Skeletal muscle satellite cell (primary cell): ENCODE results near the gene VMP1.
"Not testable (repeated sequence)": the region's sequence is repeated elsewhere in the genome, so short reads cannot be mapped to it uniquely, and the experiment has no call there.

Experiments used
- H3K27me3 ChIP-seq: 2 replicates; pipeline ENCODE4 v1.7.0; 2013; ENCODE audit warnings: low read length; ENCODE audit not compliant: control insufficient read depth, insufficient read depth
- H3K36me3 ChIP-seq: 2 replicates; pipeline ENCODE4 v1.7.0; 2013; ENCODE audit warnings: mild to moderate bottlenecking, control low read depth, low read length; ENCODE audit not compliant: insufficient read depth
- H3K4me1 ChIP-seq: 2 replicates; pipeline ENCODE4 v1.7.0; 2013; ENCODE audit warnings: low read length; ENCODE audit not compliant: control insufficient read depth, insufficient read depth
- H3K4me2 ChIP-seq: 2 replicates; pipeline ENCODE4 v1.7.0; 2013; ENCODE audit warnings: mild to moderate bottlenecking, low read length
- H3K4me3 ChIP-seq: 2 replicates; pipeline ENCODE4 v1.7.0; 2013; ENCODE audit warnings: low read length
- H3K9ac ChIP-seq: 2 replicates; pipeline ENCODE4 v1.7.0; 2013; ENCODE audit warnings: mild to moderate bottlenecking, low read depth, low read length, moderate library complexity
- H3K9me3 ChIP-seq: replicated peaks from 2 replicates; pipeline ENCODE4 v1.7.0; 2013; ENCODE audit warnings: mild to moderate bottlenecking, control low read depth, low read length

The VMP1 gene

DNA sequence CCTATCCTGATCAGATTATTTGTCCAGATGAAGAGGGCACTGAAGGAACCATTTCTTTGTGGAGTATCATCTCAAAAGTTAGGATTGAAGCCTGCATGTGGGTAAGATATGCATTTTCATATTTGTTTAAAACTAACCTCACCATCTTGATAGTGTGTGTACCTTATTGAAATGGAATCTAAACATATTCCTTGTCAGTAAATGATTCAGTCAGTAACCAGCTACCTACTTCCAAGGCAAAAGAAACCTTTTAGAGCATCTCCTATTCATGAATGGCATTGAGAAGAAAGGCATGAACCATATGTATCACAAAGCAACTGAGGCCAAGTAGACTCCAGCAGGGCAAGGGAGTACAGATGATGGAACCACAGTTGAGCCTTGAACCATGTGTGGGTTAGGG lies 57.6 kb downstream of the VMP1 start:
- Histone ChIP-seq H3K36me3 (peaks cover 8% of the 10 kb centered on the region), H3K4me1 (peaks cover 54% of the 10 kb centered on the region), H3K9ac (no peak overlapping the region), H3K9me3 (no peaks in the 10 kb centered on the region), H3K4me3 (no peak overlapping the region), H3K4me2 (no peak overlapping the region), H3K27me3 (no peaks in the 10 kb centered on the region)

- H3K4me1 ChIP-seq: peaks cover 54% of the 10 kb centered on the region
Observed at GRCh38 chr17:59766491-59766890, 59.0 kb downstream of the VMP1 start.

DNA sequence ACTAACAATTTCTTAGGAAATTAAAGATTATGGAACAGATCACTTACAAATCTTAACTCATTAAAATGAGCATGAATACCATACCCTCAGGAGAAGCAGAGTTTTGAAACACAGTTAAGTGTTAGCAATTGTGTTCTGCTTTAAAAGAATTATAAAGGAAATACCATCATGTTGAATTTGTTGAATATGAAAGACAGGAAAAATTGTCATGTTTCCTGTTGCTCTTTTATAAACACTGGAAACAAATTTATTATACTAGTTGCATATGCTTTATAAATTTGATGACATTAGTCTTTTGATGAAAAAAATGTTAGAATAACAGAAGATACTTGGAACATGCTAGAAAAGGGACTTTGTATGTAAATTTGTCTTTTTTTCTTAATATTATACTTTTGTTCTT lies 59.7 kb downstream of the VMP1 start:
- Histone ChIP-seq H3K4me1 (peaks cover 48% of the 10 kb centered on the region), H3K9ac (no peak overlapping the region), H3K4me3 (no peak overlapping the region), H3K4me2 (no peak overlapping the region), H3K9me3 (no peaks in the 10 kb centered on the region), H3K36me3 (peaks cover 8% of the 10 kb centered on the region), H3K27me3 (no peaks in the 10 kb centered on the region)

More at GRCh38 chr17:59766491-59766890, 59.0 kb downstream of the VMP1 start:
- Histone ChIP-seq H3K4me2 (no peak overlapping the region), H3K4me3 (no peak overlapping the region), H3K36me3 (peaks cover 8% of the 10 kb centered on the region), H3K27me3 (no peaks in the 10 kb centered on the region), H3K9ac (no peak overlapping the region), H3K9me3 (no peaks in the 10 kb centered on the region)

GRCh38 chr17:59769887-59770286 lies 62.4 kb downstream of the VMP1 start:
- peaks cover 24% of the 10 kb centered on the region for H3K4me1 ChIP-seq
- no peak overlapping the region for H3K4me3 ChIP-seq
- no peak overlapping the region for H3K4me2 ChIP-seq
- no peaks in the 10 kb centered on the region for H3K27me3 ChIP-seq
- H3K9me3 ChIP-seq: no peaks in the 10 kb centered on the region
- H3K9ac ChIP-seq: no peak overlapping the region
- peaks cover 8% of the 10 kb centered on the region for H3K36me3 ChIP-seq

- Histone ChIP-seq H3K36me3 (peaks cover 8% of the 10 kb centered on the region), H3K4me1 (peaks cover 20% of the 10 kb centered on the region), H3K4me3 (no peak overlapping the region)
Observed at GRCh38 chr17:59771093-59771492, 63.6 kb downstream of the VMP1 start.

GRCh38 chr17:59775786-59776350 lies 68.4 kb downstream of the VMP1 start:
- Histone ChIP-seq H3K4me3 (no peak overlapping the region), H3K4me2 (no peak overlapping the region), H3K9me3 (no peaks in the 10 kb centered on the region), H3K27me3 (no peaks in the 10 kb centered on the region), H3K9ac (no peak overlapping the region), H3K4me1 (no peaks in the 10 kb centered on the region), H3K36me3 (peaks cover 13% of the 10 kb centered on the region)

More at GRCh38 chr17:59771093-59771492, 63.6 kb downstream of the VMP1 start:
- Histone ChIP-seq H3K27me3 (no peaks in the 10 kb centered on the region), H3K9ac (no peak overlapping the region), H3K4me2 (no peak overlapping the region), H3K9me3 (no peaks in the 10 kb centered on the region)

GRCh38 chr17:59776577-59776976 lies 69.1 kb downstream of the VMP1 start:
- Histone ChIP-seq H3K9ac (no peak overlapping the region), H3K9me3 (no peaks in the 10 kb centered on the region), H3K27me3 (no peaks in the 10 kb centered on the region), H3K4me1 (no peaks in the 10 kb centered on the region), H3K4me3 (no peak overlapping the region), H3K4me2 (no peak overlapping the region), H3K36me3 (peaks cover 13% of the 10 kb centered on the region)

GRCh38 chr17:59777033-59777432 lies 69.6 kb downstream of the VMP1 start:
- Histone ChIP-seq H3K27me3 (no peaks in the 10 kb centered on the region), H3K4me3 (no peak overlapping the region), H3K4me1 (no peaks in the 10 kb centered on the region), H3K9ac (no peak overlapping the region), H3K4me2 (no peak overlapping the region), H3K36me3 (peaks cover 13% of the 10 kb centered on the region), H3K9me3 (no peaks in the 10 kb centered on the region)

GRCh38 chr17:59778996-59779395 lies 71.5 kb downstream of the VMP1 start:
- Histone ChIP-seq H3K9me3 (no peaks in the 10 kb centered on the region), H3K9ac (no peak overlapping the region), H3K36me3 (peaks cover 13% of the 10 kb centered on the region), H3K27me3 (no peaks in the 10 kb centered on the region), H3K4me3 (no peak overlapping the region), H3K4me2 (no peak overlapping the region), H3K4me1 (peaks cover 10% of the 10 kb centered on the region)

DNA sequence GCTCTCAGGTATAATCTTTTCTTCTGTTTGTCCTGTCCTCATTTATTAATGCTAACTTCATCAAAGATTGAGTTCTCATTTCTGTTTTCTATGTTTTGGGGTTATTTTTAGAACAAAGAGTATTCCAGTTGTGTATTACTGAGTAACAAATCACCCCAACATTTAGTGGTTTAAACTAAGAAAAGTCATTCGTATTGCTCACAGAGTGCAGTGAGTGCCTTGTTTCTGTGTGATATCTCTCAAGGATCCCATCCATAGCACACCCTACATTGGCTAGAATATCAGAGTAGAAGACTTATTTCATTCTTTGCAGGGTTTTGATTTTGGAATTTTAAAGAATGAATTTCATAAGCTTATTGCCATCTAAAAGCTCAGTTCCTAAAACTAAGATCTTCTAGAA lies 72.1 kb downstream of the VMP1 start:
- H3K9me3 ChIP-seq: no peaks in the 10 kb centered on the region
- no peaks in the 10 kb centered on the region for H3K27me3 ChIP-seq
- no peak overlapping the region for H3K4me3 ChIP-seq
- peaks cover 15% of the 10 kb centered on the region for H3K4me1 ChIP-seq
- H3K9ac ChIP-seq: no peak overlapping the region
- H3K36me3 ChIP-seq: peaks cover 13% of the 10 kb centered on the region
- H3K4me2 ChIP-seq: no peak overlapping the region

GRCh38 chr17:59780548-59780947 lies 73.1 kb downstream of the VMP1 start:
- Histone ChIP-seq H3K36me3 (peaks cover 13% of the 10 kb centered on the region), H3K4me1 (peaks cover 25% of the 10 kb centered on the region)
- not testable (repeated sequence) for H3K9ac ChIP-seq, H3K4me2 ChIP-seq, H3K27me3 ChIP-seq, H3K4me3 ChIP-seq, H3K9me3 ChIP-seq

- Histone ChIP-seq H3K4me3 (no peak overlapping the region), H3K36me3 (no peaks in the 10 kb centered on the region), H3K9ac (peak overlapping the region; percentile 59), H3K27me3 (no peaks in the 10 kb centered on the region), H3K4me1 (peaks cover 50% of the 10 kb centered on the region), H3K9me3 (no peaks in the 10 kb centered on the region), H3K4me2 (peak overlapping the region; percentile 3)
Observed at GRCh38 chr17:59783221-59784047, 76.0 kb downstream of the VMP1 start.
